Stimulated activated CD8-positive, alpha-beta memory T cell treated with anti-CD3 and anti-CD28 coated beads, Interleukin-12 subunit alpha, Interleukin-12 subunit beta, amount 100 ng/mL, for 1 hour (primary cell): Measurements from ENCODE around the gene RSU1.

Experiments used
- DNase-seq: peaks from one replicate; pipeline ENCODE4 v3.0.0-alpha.2; 2020; ENCODE audit warnings: low read depth

The RSU1 gene

DNA sequence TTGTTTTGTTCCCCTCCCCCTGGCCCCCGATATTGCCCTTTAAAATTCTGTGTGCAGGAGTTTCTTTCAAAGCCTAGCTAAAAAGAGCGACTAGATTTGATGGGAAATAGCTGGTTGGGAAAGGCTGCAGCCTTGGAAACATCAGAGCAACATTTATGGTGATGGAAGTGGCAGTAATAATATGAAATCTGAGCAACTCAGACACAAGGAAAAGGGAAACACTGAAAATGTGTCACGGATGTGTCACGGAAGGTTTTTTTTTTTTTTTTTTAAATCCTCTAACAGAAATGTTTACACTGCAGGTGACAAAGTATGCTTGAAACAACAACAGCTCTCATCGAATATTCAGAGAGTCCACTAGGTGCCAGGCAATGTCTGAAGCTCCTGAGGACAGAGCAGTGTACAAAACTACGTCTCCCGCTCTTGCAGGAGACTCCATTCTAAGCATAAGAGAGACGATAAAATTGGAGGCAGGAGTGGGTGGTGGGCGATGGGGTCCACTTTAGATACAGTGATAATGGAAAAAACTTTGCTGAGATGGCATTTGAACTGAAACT lies 143.0 kb downstream of the RSU1 start:
- DNase-seq, result no peak

DNA sequence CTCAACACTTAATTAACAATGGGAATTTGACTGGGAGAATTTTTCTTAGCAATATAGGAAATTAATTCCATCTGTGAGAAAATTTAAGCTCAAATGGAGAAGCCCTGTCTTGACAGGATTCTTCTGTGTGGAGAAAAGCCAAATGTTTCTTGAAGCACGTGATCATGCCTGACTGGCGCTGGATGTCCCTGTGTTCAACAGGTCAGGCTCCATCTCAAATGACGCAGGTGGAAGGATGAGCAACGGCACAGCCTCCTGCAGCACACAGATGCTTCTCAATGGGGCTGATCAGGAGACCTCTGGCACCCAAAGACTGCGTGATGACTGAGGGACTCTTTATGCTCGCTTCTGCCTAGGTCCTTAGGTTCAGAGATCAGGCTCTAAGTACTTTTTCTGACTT lies 143.8 kb downstream of the RSU1 start:
- no peak for DNase-seq

- no peak for DNase-seq
Measured at GRCh38 chr10:16663444-16663843, 153.8 kb downstream of the RSU1 start.

GRCh38 chr10:16662923-16663322 lies 154.3 kb downstream of the RSU1 start:
- no peak for DNase-seq

- no peak for DNase-seq
Measured at GRCh38 chr10:16656895-16657294, 160.3 kb downstream of the RSU1 start.

GRCh38 chr10:16653224-16653623 lies 164.0 kb downstream of the RSU1 start:
- no peak for DNase-seq

DNA sequence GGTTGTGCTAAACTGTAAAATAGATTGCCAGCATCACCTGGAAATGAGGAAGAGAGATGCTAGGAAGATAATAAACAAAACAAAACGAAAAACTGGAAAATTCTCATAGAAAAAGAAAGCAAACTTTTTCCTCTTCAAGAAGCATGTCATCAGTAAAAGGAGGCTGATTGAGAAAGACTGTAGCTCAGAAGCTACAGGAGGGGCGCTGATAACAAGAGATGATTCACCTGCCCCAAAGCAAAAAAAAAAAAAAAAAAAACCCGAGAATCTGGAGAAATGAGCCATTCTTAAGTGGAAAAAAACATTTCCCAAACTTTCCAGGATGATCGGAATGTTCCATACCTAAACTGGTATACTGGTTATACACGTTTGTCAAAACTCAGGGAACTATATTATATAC lies 165.1 kb downstream of the RSU1 start:
- no peak for DNase-seq

DNA sequence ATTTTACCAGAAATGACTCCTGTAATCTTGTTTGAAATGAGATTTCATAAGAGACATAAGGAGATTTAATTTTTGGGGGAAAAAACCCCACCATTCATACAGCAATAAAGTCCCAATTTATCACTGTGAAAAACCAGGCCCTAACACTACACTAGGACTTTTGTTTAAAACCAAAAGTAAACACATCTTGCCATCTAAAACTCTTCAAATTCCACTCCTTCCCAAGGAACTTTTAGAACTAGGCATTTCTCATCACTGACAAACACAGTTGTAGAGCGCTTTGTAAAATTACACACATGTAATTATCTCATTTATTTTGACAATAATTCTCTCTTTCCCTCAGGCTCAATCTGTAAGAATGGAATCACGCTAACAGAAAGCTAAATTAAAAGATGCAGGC lies 167.5 kb downstream of the RSU1 start:
- no peak for DNase-seq

- DNase-seq, result no peak
Measured at GRCh38 chr10:16648366-16648765, 168.9 kb downstream of the RSU1 start.

GRCh38 chr10:16646181-16647059 lies 170.8 kb downstream of the RSU1 start:
- no peak for DNase-seq

GRCh38 chr10:16644146-16644545 lies 173.1 kb downstream of the RSU1 start:
- DNase-seq, result no peak

DNA sequence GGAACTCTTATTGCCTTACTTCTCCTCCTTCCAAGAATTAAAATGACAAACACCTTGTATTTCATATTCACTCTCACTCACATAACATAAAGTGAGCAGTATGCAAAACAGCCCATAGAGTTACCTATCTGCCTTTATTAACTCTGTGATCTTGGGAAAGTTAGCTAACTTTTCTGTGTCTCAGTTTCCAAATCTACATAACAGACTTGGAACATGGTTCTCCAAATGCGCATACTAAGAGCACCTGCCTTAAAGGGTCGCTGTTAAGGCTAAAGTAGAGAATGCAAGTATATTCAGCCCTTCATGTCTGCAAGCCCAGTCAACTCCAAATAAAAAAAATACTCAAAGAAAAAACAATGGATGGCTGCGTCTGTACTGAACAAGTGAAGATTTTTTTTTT lies 173.7 kb downstream of the RSU1 start:
- no peak for DNase-seq

DNA sequence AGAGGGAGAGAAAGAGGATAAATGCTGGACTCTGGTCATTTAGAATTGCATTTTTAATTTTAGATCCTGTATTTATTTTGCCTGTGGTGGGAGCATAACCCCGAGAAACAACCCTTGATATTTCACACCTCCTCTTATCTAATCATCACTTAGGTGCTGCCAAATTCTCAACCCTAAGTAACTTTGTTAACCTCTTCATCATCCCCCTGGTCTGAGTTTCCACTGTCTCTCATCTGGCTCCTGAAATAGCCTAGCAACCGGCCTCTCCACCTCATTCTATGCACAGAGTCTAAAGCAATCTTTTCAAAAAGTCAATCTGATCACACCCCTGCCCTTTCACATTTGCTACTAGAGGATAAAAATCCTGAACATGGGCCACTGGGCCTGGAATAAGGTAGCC lies 177.1 kb downstream of the RSU1 start:
- DNase-seq, result no peak

GRCh38 chr10:16639471-16639870 lies 177.8 kb downstream of the RSU1 start:
- no peak for DNase-seq

DNA sequence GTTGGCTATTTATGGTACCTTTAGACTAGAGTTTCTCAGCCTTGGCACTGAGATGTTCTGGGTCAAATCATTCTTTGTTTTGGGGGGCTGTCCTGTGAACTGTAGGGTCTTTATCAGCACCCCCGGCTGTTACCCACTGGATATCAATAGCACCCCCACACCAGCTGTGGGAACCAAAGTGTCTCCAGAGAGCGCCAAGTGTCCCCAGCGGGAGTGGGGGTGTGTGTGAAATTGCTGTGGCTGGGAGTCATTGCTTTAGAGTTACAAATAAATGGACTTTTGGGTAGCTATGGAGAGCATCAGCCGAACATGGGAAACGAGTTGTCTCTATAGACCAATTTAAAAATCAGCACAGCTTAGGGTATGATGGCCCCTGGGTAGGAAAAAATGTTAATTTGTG lies 184.2 kb downstream of the RSU1 start:
- no peak for DNase-seq

DNA sequence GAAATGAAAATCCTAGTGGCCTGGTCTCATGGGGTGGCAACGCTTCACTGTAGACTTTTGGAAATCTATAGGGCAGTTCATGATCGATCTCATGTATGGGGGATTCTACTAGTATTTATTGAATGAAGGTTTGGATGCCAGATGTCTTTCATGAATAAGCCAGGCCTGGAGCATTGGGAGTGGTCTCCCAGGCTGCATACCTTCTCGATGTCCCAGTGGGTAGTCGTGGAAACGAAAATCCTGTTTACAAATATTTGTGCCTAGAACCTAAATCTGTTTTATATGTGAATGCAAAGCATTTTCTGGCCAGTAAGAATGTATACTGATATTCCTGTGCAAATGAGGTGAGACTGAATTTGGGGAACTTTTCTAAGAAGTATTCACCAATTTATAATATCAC lies 190.5 kb downstream of the RSU1 start:
- no peak for DNase-seq

DNA sequence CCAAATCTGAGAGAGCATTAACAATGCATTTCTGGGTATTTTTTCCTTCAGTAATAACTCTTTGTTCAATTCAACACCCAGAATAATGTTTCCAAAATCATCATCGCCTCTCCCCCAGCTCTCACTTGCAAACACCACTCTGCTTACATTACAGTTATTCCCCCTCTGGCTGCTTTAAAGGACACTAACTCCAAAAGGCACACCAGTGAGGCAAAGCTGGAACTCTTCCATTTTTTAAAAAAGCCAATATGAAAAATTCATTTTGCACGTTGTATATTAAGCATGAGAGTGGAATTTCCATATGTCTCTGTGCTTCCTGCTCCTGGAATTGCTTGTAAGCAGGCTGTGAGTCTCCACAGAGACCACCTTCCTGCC lies 204.3 kb downstream of the RSU1 start:
- DNase-seq, result no peak

DNA sequence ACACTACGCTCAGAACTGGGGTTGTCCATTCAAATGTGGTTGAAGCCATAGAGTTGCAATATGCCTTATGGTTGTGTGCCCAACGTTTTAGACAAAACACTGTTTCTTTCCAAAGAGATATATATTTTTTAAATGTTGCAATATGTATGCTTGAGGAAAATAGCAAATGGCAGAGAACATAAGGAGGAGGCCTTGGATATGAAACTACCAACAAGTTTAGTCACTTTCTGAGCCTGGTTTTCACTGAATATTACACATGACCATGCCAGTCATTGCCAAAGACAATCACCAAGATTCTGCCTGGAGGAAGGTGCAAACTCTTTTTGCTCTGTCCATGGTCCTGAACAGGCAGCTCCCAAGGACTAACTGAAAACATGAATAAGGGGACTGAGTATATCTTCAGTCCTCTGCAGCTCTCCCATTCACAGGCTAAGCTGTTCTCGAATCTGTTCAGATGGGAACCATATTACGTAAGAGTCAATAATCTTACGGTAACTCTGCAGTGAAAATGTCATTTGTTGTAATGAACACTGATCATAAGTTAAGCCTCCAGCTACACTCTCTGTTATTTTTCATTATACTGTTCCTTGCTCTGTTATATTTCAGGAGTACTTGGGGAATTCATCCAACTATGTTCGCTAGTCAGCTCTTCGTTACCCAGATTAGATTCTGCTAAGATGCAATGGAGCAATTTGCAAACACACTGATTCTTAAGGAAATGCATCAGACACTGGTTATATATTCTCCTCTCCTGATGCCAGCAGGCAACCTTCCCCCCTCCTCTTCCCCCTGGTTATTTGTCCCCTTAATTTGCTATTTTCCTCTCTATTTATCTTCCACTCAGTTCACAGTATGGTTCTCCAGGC lies 204.9 kb downstream of the RSU1 start:
- DNase-seq, result no peak

- no peak for DNase-seq
Measured at GRCh38 chr10:16611037-16611436, 206.2 kb downstream of the RSU1 start.

GRCh38 chr10:16609211-16609610 lies 208.0 kb downstream of the RSU1 start:
- DNase-seq, result no peak

- DNase-seq, result no peak
Measured at GRCh38 chr10:16606923-16607322, 210.3 kb downstream of the RSU1 start.

DNA sequence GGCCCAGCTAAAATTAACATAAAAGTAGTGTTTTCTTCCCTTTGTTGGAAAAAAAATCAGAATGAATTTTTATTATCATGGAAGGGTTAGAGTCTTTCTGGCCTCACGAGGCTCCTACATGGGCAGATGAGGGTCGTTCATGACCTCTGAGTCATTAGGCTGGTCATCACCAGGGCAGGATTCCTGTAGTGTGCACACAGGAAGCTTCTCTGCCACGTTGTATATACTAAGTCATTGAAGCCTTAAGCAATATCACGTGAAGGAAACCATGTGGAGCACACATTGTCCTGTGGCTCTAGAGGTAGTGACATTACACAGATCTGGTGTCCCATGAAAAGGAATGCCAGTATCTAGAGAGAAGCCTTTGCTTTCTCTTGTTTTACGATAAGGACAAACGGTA lies 210.8 kb downstream of the RSU1 start:
- no peak for DNase-seq

GRCh38 chr10:16603308-16603707 lies 213.9 kb downstream of the RSU1 start:
- no peak for DNase-seq
